GM23248 (cell line): ENCODE measurements around the gene GOLGA6L10.
"Not testable (repeated sequence)": the region's sequence is repeated elsewhere in the genome, so short reads cannot be mapped to it uniquely, and the experiment has no call there.

Experiments
- EZH2 ChIP-seq: fragments of 200-600 bp; sonication (generic); IDR thresholded peaks from 2 replicates; pipeline ENCODE4 v1.6.1; 2018; ENCODE audit warnings: antibody characterized with exemption, mild to moderate bottlenecking; ENCODE audit not compliant: insufficient read depth, poor library complexity, severe bottlenecking
- EZH2phosphoT487 ChIP-seq: fragments of 200-600 bp; sonication (generic); IDR thresholded peaks from 2 replicates; pipeline ENCODE4 v1.6.1; 2018; ENCODE audit warnings: antibody characterized with exemption, moderate library complexity, mild to moderate bottlenecking, low read depth; ENCODE audit not compliant: insufficient read depth

DNA sequence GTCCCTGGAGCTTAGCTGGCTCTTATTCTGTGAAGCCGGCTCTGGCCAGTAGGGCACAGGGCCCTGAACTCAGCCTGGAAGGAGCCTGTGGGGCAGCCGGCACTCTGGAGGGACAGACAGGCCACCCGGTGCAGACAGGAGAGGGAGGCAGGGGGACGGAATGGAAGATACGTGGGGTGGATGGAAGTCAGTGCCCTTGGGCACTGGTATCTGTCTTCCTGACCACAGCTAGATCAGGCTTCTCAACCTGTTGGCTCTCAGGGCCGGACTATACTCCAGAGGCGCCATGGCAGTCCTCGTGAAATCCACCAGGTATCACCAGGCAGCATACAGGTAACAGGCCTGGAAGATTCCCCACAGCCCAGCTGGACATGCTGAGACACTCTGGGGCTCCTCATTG lies 10.7 kb downstream of the GOLGA6L10 start:
- TF ChIP-seq EZH2phosphoT487, EZH2: not testable (repeated sequence)
